Activated CD8-positive, alpha-beta T cell treated with anti-CD3 and anti-CD28 coated beads, Interleukin-2, amount 10 ng/mL, durations not matched to agents 7 days and 5 days (primary cell): ENCODE results near the gene ZNF229. TPM values are rescaled to one million over a fixed set of nuclear protein-coding genes. Genes with fewer than 3 reads are reported as not detected.
"Not testable (repeated sequence)": the region's sequence is repeated elsewhere in the genome, so short reads cannot be mapped to it uniquely, and the experiment has no call there.

Experiments
- ATAC-seq: fragments of 150-1000 bp; cut with Tn5 transposase; one replicate; pipeline ENCODE4 v1.10.0; 2021; ENCODE audit warnings: moderate library complexity
- CTCF ChIA-PET: fragments of 350-600 bp; sonication (Branson Sonifier 250); formaldehyde crosslinking; loops from one replicate; lab custom pipeline; 2021; ENCODE audit warnings: antibody characterized with exemption; lab: Charles Lee
- POLR2A ChIA-PET: fragments of 350-600 bp; sonication (Branson Sonifier 250); formaldehyde crosslinking; loops from one replicate; lab custom pipeline; 2021; ENCODE audit warnings: antibody characterized with exemption; lab: Charles Lee
- DNase-seq: peaks from one replicate; pipeline ENCODE4 v3.0.0-alpha.2; 2020
- H3K27ac Mint-ChIP-seq: one replicate; pipeline ENCODE4 v1.8.0; 2021; ENCODE audit warnings: mild to moderate bottlenecking, mixed read lengths
- H3K27me3 Mint-ChIP-seq: one replicate; pipeline ENCODE4 v1.8.0; 2021; ENCODE audit warnings: low read depth, mixed read lengths
- H3K36me3 Mint-ChIP-seq: one replicate; pipeline ENCODE4 v1.8.0; 2021; ENCODE audit warnings: low read depth, mixed read lengths
- H3K4me1 Mint-ChIP-seq: one replicate; pipeline ENCODE4 v1.8.0; 2021; ENCODE audit warnings: low read depth, mixed read lengths
- H3K4me3 Mint-ChIP-seq: one replicate; pipeline ENCODE4 v1.8.0; 2021; ENCODE audit warnings: mild to moderate bottlenecking, mixed read lengths
- H3K9me3 Mint-ChIP-seq: one replicate; pipeline ENCODE4 v1.8.0; 2022; ENCODE audit warnings: mixed read lengths; ENCODE audit not compliant: insufficient read depth
- total RNA-seq, 2 experiments: library from RNA; stranded (reverse); gene quantifications; one replicate each; pipeline ENCODE4 v1.2.3, GENCODE V29; 2021

The ZNF229 gene
- total RNA-seq, 2 experiments from 2014 or later: 2.2 TPM

DNA sequence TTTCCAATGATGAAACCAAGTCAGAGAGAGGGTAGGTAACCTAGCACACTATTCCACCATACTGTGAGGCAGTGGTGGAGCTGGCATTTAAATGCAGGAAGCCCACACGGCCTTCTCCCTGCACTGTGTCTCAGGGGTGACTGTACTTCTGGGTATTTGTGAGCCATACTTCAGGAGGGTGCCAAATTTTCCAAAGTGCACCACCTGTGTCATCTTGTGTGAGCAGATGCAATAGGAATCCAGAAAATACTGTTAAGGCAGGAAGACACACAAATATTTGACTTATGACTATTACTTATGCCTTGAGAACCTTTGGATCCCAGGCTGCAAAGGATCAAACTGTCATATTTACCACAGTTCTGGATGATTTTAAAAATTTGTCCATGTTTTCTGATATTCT is 17.3 kb downstream of the ZNF229 start:
- Mint-ChIP-seq H3K9me3 (peaks cover 49% of the 10 kb centered on the region), H3K4me1 (no peaks in the 10 kb centered on the region), H3K4me3 (no peak overlapping the region), H3K27me3 (no peaks in the 10 kb centered on the region), H3K36me3 (peaks cover 23% of the 10 kb centered on the region), H3K27ac (no peak overlapping the region)
- CTCF ChIA-PET: no interaction called here
- no peak for ATAC-seq
- POLR2A ChIA-PET: no interaction called here
- no peak for DNase-seq

DNA sequence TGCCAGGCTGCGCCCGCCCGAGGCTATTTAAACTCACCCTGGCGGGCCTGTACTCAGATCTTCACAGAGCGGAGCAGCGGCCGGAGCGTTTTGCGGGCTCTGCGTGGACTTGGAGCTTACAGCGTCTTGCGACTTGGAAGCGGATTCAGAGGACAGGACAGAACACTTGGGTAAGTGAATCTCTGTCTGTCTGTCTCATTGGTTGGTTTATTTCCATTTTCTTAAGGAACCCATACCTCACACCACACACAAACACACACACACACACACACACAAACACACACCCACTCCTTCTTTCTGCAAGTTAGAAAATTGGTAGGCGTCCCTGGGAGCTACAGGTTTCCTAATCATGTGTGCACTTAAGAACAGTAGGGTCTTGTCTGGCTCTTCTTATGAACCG is 32.7 kb downstream of the ZNF229 start:
- CTCF ChIA-PET, H3K4me3 Mint-ChIP-seq, H3K27ac Mint-ChIP-seq, H3K27me3 Mint-ChIP-seq, POLR2A ChIA-PET, ATAC-seq, H3K36me3 Mint-ChIP-seq, H3K4me1 Mint-ChIP-seq, DNase-seq: not testable (repeated sequence)
- H3K9me3 Mint-ChIP-seq: peaks cover 22% of the 10 kb centered on the region

DNA sequence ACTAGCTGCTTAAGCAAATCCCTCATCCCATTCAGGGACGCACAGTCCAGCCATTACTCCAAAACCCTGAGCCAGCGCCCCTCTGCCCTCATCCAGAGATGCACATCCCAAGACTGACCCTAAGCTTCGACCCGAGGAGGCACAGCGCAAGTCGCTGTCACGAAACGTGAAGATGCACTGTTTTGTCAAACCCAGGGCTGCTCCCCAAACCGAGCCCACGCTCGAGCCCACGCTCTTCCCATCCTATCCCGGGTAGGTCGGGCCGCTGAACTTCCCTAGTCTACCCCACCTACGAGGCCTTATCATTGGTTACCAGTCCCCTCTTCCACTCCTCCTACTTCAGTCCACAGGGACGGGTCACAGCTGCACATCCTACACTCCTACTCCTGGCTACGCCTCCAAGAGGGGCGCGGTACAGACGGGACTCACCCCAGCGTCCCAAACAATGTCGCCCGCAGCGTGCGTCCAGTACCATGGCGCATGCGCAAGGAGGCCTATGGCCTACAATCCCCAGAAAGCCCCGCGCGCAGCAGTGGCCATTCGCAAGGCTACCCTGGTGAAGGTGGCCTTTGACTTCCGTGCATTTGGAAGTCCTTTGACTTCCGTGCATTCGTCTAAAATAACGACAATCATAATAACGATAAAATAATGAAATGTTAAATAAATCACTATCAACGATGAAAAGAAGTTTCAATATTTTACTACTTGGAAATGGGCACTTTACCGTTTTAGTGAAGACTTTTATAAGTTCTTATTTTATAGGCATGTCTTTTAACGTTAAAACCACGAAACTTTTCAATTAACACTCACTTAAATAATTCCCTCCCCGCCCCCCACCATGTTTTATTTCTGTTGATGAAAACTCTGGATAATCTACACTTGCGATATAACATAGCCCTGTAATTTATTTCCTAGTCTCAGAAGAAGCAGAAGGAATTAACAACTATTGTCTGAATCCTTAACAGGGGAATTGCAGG is 46.8 kb downstream of the ZNF229 start, which contains the start of gene ZNF285:
TSS of gene ZNF285 (minus strand) at position 470 of the 977 bp plus-strand sequence. CDS start 4,395 bp downstream, outside the sequence.
- Mint-ChIP-seq H3K27ac (peak within 1 kb of the TSS; percentile 58), H3K4me3 (peak within 1 kb of the TSS; percentile 81), H3K9me3 (peaks cover 31% of the 10 kb centered on the region), H3K36me3 (peaks cover 22% of the 10 kb centered on the region), H3K27me3 (no peaks in the 10 kb centered on the region), H3K4me1 (peaks cover 12% of the 10 kb centered on the region)
- ATAC-seq (peak; percentile 99), DNase-seq (peak; percentile 91)
- POLR2A ChIA-PET: no interaction called here
- CTCF ChIA-PET: no interaction called here

DNA sequence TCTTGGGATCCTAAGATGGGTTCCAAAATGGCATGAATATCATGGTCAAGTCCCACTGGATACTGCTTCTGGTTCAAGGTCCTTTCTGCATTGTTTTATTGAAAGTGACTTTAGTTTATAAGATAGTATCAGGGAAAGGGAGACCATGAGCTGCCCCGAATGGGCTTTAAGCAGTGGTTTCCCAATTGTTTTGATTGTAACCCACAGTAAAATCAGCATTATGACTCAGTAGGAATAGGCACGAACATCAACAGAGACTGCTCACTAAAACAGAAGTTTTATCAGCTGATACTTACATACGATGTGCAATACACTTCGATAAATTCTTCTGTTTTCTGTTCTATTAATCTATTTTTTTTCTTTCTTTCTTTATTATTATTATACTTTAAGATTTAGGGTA is 59.0 kb downstream of the ZNF229 start:
- DNase-seq, ATAC-seq, POLR2A ChIA-PET, H3K4me3 Mint-ChIP-seq, H3K27me3 Mint-ChIP-seq, H3K27ac Mint-ChIP-seq, CTCF ChIA-PET, H3K4me1 Mint-ChIP-seq: not testable (repeated sequence)
- H3K36me3 Mint-ChIP-seq: peaks cover 11% of the 10 kb centered on the region
- H3K9me3 Mint-ChIP-seq: peaks cover 50% of the 10 kb centered on the region

Other genes with a start within 250 kb of the ZNF229 start
- gene ZNF227, start 235.9 kb downstream of the ZNF229 start, total RNA-seq: 10 to 100 TPM; 22.8 to 27.7 TPM
- 1 to 10 TPM in 1 of 2 experiments, under 1 TPM in 1; 0.73 to 1.0 TPM for gene ZNF233, start 188.6 kb downstream of the ZNF229 start, total RNA-seq
- gene ZNF235, start 143.4 kb downstream of the ZNF229 start, total RNA-seq: 1 to 10 TPM; 5.5 to 5.6 TPM
- gene ZNF112, start 91.8 kb downstream of the ZNF229 start, total RNA-seq: not detected
- gene ZNF285, start 46.9 kb downstream of the ZNF229 start, total RNA-seq: 1 to 10 TPM; 1.2 to 1.7 TPM
- gene ZNF180, start 52.0 kb upstream of the ZNF229 start, total RNA-seq: 10 to 100 TPM; 12.1 to 12.5 TPM
- not detected for gene CEACAM20, start 81.2 kb upstream of the ZNF229 start, total RNA-seq
- not detected for gene IGSF23, start 165.1 kb upstream of the ZNF229 start, total RNA-seq
- 1 to 10 TPM; 4.6 to 5.2 TPM for gene PVR, start 195.4 kb upstream of the ZNF229 start, total RNA-seq
- gene CEACAM19, start 223.0 kb upstream of the ZNF229 start, total RNA-seq: under 1 TPM; 0.23 to 0.34 TPM